GM12878 (cell line): ENCODE results near the gene COMT. TPM values are rescaled to one million over a fixed set of nuclear protein-coding genes. Genes with fewer than 3 reads are reported as not detected.

Experiments used
- ATAC-seq: fragments of 200-7000 bp; cut with Tn5 transposase; 3 replicates; pipeline ENCODE4 v1.9.1; 2020; ENCODE audit warnings: mild to moderate bottlenecking, moderate library complexity
- BruUV-seq: library from RNA; stranded (reverse); fragments of 400-500 nt; replicated peaks from 2 replicates; lab custom pipeline; 2021; lab: Mats Ljungman, UMichigan
- CTCF ChIA-PET: fragments of 300-600 bp; sonication (Branson Sonifier 250); formaldehyde crosslinking; extraction: SDS; loops from one replicate; lab custom pipeline; 2021; ENCODE audit warnings: inconsistent platforms; lab: Yijun Ruan, JAX
- POLR2A ChIA-PET: fragments of 350-600 bp; formaldehyde crosslinking; extraction: SDS; loops from one replicate; lab custom pipeline; 2021; ENCODE audit warnings: inconsistent platforms; lab: Charles Lee
- RAD21 ChIA-PET: fragments of 300-600 bp; sonication (Branson Sonifier 250); formaldehyde crosslinking; loops from one replicate; lab custom pipeline; 2023; ENCODE audit warnings: antibody characterized with exemption; ENCODE audit not compliant: unreplicated experiment; lab: Charles Lee
- SMC1A ChIA-PET: fragments of 300-600 bp; sonication (Branson Sonifier 250); formaldehyde crosslinking; loops from one replicate; lab custom pipeline; 2023; ENCODE audit not compliant: unreplicated experiment, uncharacterized antibody; lab: Charles Lee
- DNase-seq: peaks from one replicate; pipeline ENCODE4 v3.0.0-alpha.2; 2011; ENCODE audit warnings: low read depth, low spot score
- FAIRE-seq: peaks from 3 replicates; lab custom pipeline; 2011; peaks lifted over from hg19 to GRCh38; lab: Jason Lieb, UNC
- H2AFZ ChIP-seq: 2 replicates; pipeline ENCODE4 v1.6.0; 2011; ENCODE audit warnings: low read depth, low read length, control low read depth; ENCODE audit not compliant: control insufficient read depth
- H3K27ac ChIP-seq: 2 replicates; pipeline ENCODE4 v1.5.1; 2011; ENCODE audit warnings: control low read depth; ENCODE audit not compliant: control insufficient read depth, insufficient read depth
- H3K27me3 ChIP-seq, 2 experiments: replicated peaks in 1 of 2; 2 replicates each; pipeline versions ENCODE4 v1.6.0 to v1.6.1; 2011; ENCODE audit warnings: low read length in 1 of 2; ENCODE audit not compliant: control insufficient read depth in 2 of 2, insufficient read depth in 2 of 2
- H3K36me3 ChIP-seq, 2 experiments: 2 replicates each; pipeline ENCODE4 v1.5.1; 2011; ENCODE audit warnings: low read length in 1 of 2; ENCODE audit not compliant: control insufficient read depth in 2 of 2, insufficient read depth in 2 of 2
- H3K4me1 ChIP-seq: 2 replicates; pipeline ENCODE4 v1.6.1; 2011; ENCODE audit warnings: mild to moderate bottlenecking, low read length, moderate library complexity, mixed read lengths; ENCODE audit not compliant: control insufficient read depth, insufficient read depth
- H3K4me2 ChIP-seq: 2 replicates; pipeline ENCODE4 v1.6.0; 2011; ENCODE audit warnings: control low read depth; ENCODE audit not compliant: control insufficient read depth, insufficient read depth
- H3K4me3 ChIP-seq: fragments of 200-600 bp; sonication (generic); 2 replicates; pipeline ENCODE4 v1.5.1; 2016
- H3K79me2 ChIP-seq: 2 replicates; pipeline ENCODE4 v1.6.0; 2011; ENCODE audit warnings: low read length; ENCODE audit not compliant: control insufficient read depth, insufficient read depth
- H3K9ac ChIP-seq: 2 replicates; pipeline ENCODE4 v1.8.0; 2011; ENCODE audit warnings: low read length, control low read depth, mixed read lengths; ENCODE audit not compliant: control insufficient read depth, insufficient read depth
- H3K9me3 ChIP-seq: replicated peaks from 3 replicates; pipeline ENCODE4 v1.5.1; 2011; ENCODE audit warnings: mild to moderate bottlenecking, low read length; ENCODE audit not compliant: control insufficient read depth, insufficient read depth
- H4K20me1 ChIP-seq: 2 replicates; pipeline ENCODE4 v1.6.0; 2011; ENCODE audit not compliant: control insufficient read depth, insufficient read depth
- CREB1 ChIP-seq: IDR thresholded peaks from 2 replicates; pipeline ENCODE4 v1.6.1; 2012; ENCODE audit warnings: low read depth, mild to moderate bottlenecking, inconsistent platforms
- CREM ChIP-seq: IDR thresholded peaks from 2 replicates; pipeline ENCODE4 v1.6.1; 2014; ENCODE audit warnings: antibody characterized with exemption, low read depth
- ESRRA ChIP-seq: IDR thresholded peaks from 2 replicates; pipeline ENCODE4 v1.6.1; 2012; ENCODE audit warnings: mild to moderate bottlenecking, low read length, improper control_type of control experiment
- HDGF ChIP-seq: fragments of 450-650 bp; IDR thresholded peaks from 2 replicates; pipeline ENCODE4 v1.6.1; 2016; ENCODE audit warnings: antibody characterized with exemption
- IKZF2 ChIP-seq, 2 experiments: fragments of 450-650 bp; IDR thresholded peaks; 2 replicates each; pipeline ENCODE4 v1.6.1; 2017; ENCODE audit warnings: mild to moderate bottlenecking in 2 of 2, moderate library complexity in 2 of 2
- IRF5 ChIP-seq: fragments of 450-650 bp; IDR thresholded peaks from 2 replicates; pipeline ENCODE4 v1.6.1; 2017; ENCODE audit warnings: borderline replicate concordance
- MEF2B ChIP-seq: fragments of 450-650 bp; IDR thresholded peaks from 2 replicates; pipeline ENCODE4 v1.6.1; 2018; ENCODE audit warnings: mild to moderate bottlenecking, moderate library complexity; ENCODE audit not compliant: partially characterized antibody, poor library complexity, severe bottlenecking
- NFYA ChIP-seq: IDR thresholded peaks from 2 replicates; pipeline ENCODE4 v1.6.1; 2011; ENCODE audit warnings: low read depth, mild to moderate bottlenecking, low read length, improper control_type of control experiment, borderline replicate concordance
- POLR2AphosphoS2 ChIP-seq: IDR thresholded peaks from 2 replicates; pipeline ENCODE4 v1.6.1; 2011; ENCODE audit warnings: low read depth, mild to moderate bottlenecking, low read length, improper control_type of control experiment, moderate library complexity
- RUNX3 ChIP-seq: IDR thresholded peaks from 2 replicates; pipeline ENCODE4 v1.6.1; 2012; ENCODE audit warnings: low read length, inconsistent platforms
- SMAD1 ChIP-seq: fragments of 450-650 bp; IDR thresholded peaks from 2 replicates; pipeline ENCODE4 v1.6.1; 2018; ENCODE audit warnings: mild to moderate bottlenecking, low read depth; ENCODE audit not compliant: partially characterized antibody
- ZNF384 ChIP-seq: IDR thresholded peaks from 2 replicates; pipeline ENCODE4 v1.6.1; 2012; ENCODE audit warnings: low read depth, mild to moderate bottlenecking, low read length, improper control_type of control experiment, borderline replicate concordance
- WGBS: methylation state at CpG from one replicate; pipeline ENCODE4 v1.1.6; 2016; ENCODE audit warnings: low lambda C conversion rate; ENCODE audit not compliant: insufficient replicate concordance, insufficient coverage; ENCODE audit errors: missing lambda C conversion rate; 5-methylcytosine and 5-hydroxymethylcytosine counted together
- in situ Hi-C: fragments of 300-500 bp; cut with MboI; formaldehyde crosslinking; loops from 9 replicates; pipeline ENCODE4 v1.14.3; 2018; ENCODE audit warnings: mixed read lengths
- intact Hi-C: fragments of 100-400 bp; cut with micrococcal nuclease; formaldehyde crosslinking; loops from one replicate; pipeline ENCODE4 v1.14.2; 2022; ENCODE audit not compliant: unreplicated experiment
- polyA plus RNA-seq, 11 experiments: library from polyadenylated mRNA; depleted of rRNA in 4 of 11; unstranded in 6 of 11; stranded (reverse) in 5 of 11; fragments of >200 nt; fragmentation: Nextera tagmentation in 4 of 11; fragmentation: Illumina TruSeq in 1 of 11; extraction: Ambion mirVana in 4 of 11; extraction: Trizol in 1 of 11; gene quantifications; 1 replicate in 1 of 11; 2 replicates in 10 of 11; pipeline versions ENCODE4 v1.2.1 to v1.2.3, GENCODE V29; 2011 to 2016; ENCODE audit warnings: inconsistent platforms in 2 of 11, missing spikeins in 2 of 11, low read depth in 1 of 11
- total RNA-seq, 4 experiments: library from RNA; depleted of rRNA in 3 of 4; stranded (reverse); fragments of >200 nt in 3 of 4; fragmentation: Illumina TruSeq in 1 of 4; extraction: Trizol in 1 of 4; gene quantifications; 2 replicates each; pipeline versions ENCODE4 v1.2.1 to v1.2.3, GENCODE V29; 2013 to 2021
- TF ChIP-seq, protein P1 (sequence below): IDR thresholded peaks from 2 replicates; pipeline ENCODE4 v1.6.1; 2011; ENCODE audit warnings: low read depth, low read length, improper control_type of control experiment, borderline replicate concordance
- TF ChIP-seq, protein P2 (sequence below): fragments of 150-350 bp; IDR thresholded peaks from 2 replicates; pipeline ENCODE4 v1.6.1; 2016; ENCODE audit warnings: low read depth, low read length
- TF ChIP-seq, protein P3 (sequence below): IDR thresholded peaks from 2 replicates; pipeline ENCODE4 v1.6.1; 2012; ENCODE audit warnings: low read depth, low read length, improper control_type of control experiment

Gene COMT
- total and polyA plus RNA-seq, 10 of the 15 experiments (the other 5 are each of a cell fraction or from before 2014, with no cell fraction given): 4.5 to 152 (median 66.1) TPM

- WGBS: 34% methylated on average over 11 of the region's 11 CpGs
- no peak overlapping the region for H3K4me3 ChIP-seq
- H3K4me1 ChIP-seq: no peaks in the 10 kb centered on the region
- no TSS peak for BruUV-seq
- ChIA-PET SMC1A (no interaction called here), POLR2A (no interaction called here), RAD21 (no interaction called here), CTCF (no interaction called here)
- no peaks in the 10 kb centered on the region for H4K20me1 ChIP-seq
- H3K27me3 ChIP-seq: peaks cover 0 to 2% of the 10 kb centered on the region in 2 experiments; a peak in 2 of 4 replicates
- no peak overlapping the region for H3K9ac ChIP-seq
- FAIRE-seq: no peak
- TF ChIP-seq, protein P1, sequence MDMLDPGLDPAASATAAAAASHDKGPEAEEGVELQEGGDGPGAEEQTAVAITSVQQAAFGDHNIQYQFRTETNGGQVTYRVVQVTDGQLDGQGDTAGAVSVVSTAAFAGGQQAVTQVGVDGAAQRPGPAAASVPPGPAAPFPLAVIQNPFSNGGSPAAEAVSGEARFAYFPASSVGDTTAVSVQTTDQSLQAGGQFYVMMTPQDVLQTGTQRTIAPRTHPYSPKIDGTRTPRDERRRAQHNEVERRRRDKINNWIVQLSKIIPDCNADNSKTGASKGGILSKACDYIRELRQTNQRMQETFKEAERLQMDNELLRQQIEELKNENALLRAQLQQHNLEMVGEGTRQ: no peak
- no peak for TF ChIP-seq MEF2B
- no peak for TF ChIP-seq IRF5
- no peak for TF ChIP-seq CREM
- TF ChIP-seq, protein P2, sequence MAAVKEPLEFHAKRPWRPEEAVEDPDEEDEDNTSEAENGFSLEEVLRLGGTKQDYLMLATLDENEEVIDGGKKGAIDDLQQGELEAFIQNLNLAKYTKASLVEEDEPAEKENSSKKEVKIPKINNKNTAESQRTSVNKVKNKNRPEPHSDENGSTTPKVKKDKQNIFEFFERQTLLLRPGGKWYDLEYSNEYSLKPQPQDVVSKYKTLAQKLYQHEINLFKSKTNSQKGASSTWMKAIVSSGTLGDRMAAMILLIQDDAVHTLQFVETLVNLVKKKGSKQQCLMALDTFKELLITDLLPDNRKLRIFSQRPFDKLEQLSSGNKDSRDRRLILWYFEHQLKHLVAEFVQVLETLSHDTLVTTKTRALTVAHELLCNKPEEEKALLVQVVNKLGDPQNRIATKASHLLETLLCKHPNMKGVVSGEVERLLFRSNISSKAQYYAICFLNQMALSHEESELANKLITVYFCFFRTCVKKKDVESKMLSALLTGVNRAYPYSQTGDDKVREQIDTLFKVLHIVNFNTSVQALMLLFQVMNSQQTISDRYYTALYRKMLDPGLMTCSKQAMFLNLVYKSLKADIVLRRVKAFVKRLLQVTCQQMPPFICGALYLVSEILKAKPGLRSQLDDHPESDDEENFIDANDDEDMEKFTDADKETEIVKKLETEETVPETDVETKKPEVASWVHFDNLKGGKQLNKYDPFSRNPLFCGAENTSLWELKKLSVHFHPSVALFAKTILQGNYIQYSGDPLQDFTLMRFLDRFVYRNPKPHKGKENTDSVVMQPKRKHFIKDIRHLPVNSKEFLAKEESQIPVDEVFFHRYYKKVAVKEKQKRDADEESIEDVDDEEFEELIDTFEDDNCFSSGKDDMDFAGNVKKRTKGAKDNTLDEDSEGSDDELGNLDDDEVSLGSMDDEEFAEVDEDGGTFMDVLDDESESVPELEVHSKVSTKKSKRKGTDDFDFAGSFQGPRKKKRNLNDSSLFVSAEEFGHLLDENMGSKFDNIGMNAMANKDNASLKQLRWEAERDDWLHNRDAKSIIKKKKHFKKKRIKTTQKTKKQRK: no peak
- TF ChIP-seq RUNX3: no peak
- TF ChIP-seq, protein P3, sequence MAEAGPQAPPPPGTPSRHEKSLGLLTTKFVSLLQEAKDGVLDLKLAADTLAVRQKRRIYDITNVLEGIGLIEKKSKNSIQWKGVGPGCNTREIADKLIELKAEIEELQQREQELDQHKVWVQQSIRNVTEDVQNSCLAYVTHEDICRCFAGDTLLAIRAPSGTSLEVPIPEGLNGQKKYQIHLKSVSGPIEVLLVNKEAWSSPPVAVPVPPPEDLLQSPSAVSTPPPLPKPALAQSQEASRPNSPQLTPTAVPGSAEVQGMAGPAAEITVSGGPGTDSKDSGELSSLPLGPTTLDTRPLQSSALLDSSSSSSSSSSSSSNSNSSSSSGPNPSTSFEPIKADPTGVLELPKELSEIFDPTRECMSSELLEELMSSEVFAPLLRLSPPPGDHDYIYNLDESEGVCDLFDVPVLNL: no peak
- no peak for TF ChIP-seq HDGF
- no peak for TF ChIP-seq POLR2AphosphoS2
- TF ChIP-seq NFYA: no peak
- TF ChIP-seq IKZF2 (IDR thresholded peaks at IDR 0.05): no peak
- no peak for TF ChIP-seq SMAD1
- no peak for TF ChIP-seq ESRRA
- TF ChIP-seq CREB1: no peak
- TF ChIP-seq ZNF384: no peak
- H3K4me2 ChIP-seq: no peak overlapping the region
- H3K9me3 ChIP-seq: peaks cover 3% of the 10 kb centered on the region; the same call in 2 of the 3 replicates
- H3K27ac ChIP-seq: no peak overlapping the region
- intact Hi-C loops (no loop called here), in situ Hi-C loops (no loop called here)
- H2AFZ ChIP-seq: no peak overlapping the region
- no peaks in the 10 kb centered on the region for H3K36me3 ChIP-seq
- no peaks in the 10 kb centered on the region for H3K79me2 ChIP-seq
- no peak for DNase-seq
- ATAC-seq: no peak
These were observed 59.6 kb downstream of the COMT start for GRCh38 chr22:20001082-20001638.
